Activated naive CD4-positive, alpha-beta T cell treated with anti-CD3 and anti-CD28 coated beads for 36 hours (primary cell): ENCODE data around the gene NBPF12. TPM values are rescaled to one million over a fixed set of nuclear protein-coding genes. Genes with fewer than 3 reads are reported as not detected.
"Not testable (repeated sequence)": the region's sequence is repeated elsewhere in the genome, so short reads cannot be mapped to it uniquely, and the experiment has no call there.

Experiments used
- CTCF ChIA-PET: fragments of 350-600 bp; sonication (Branson Sonifier 250); formaldehyde crosslinking; loops from one replicate; lab custom pipeline; 2021; ENCODE audit warnings: antibody characterized with exemption; lab: Charles Lee
- DNase-seq: peaks from one replicate; pipeline ENCODE4 v3.0.0-alpha.2; 2020
- H3K27ac Mint-ChIP-seq: one replicate; pipeline ENCODE4 v1.8.0; 2021; ENCODE audit warnings: mild to moderate bottlenecking, mixed read lengths
- H3K27me3 Mint-ChIP-seq: one replicate; pipeline ENCODE4 v1.8.0; 2021; ENCODE audit warnings: low read depth, mixed read lengths
- H3K36me3 Mint-ChIP-seq: one replicate; pipeline ENCODE4 v1.8.0; 2021; ENCODE audit warnings: low read depth, mixed read lengths
- H3K4me1 Mint-ChIP-seq: one replicate; pipeline ENCODE4 v1.8.0; 2021; ENCODE audit warnings: low read depth, mixed read lengths
- H3K4me3 Mint-ChIP-seq: one replicate; pipeline ENCODE4 v1.8.0; 2021; ENCODE audit warnings: mild to moderate bottlenecking, moderate library complexity, mixed read lengths
- H3K9me3 Mint-ChIP-seq: one replicate; pipeline ENCODE4 v1.8.0; 2021; ENCODE audit warnings: mixed read lengths
- intact Hi-C: fragments of 100-400 bp; cut with micrococcal nuclease; formaldehyde crosslinking; loops from one replicate; pipeline ENCODE4 v1.15.1; 2023
- total RNA-seq, 2 experiments: library from RNA; stranded (reverse); gene quantifications; one replicate each; pipeline ENCODE4 v1.2.3, GENCODE V29; 2021

NBPF12 gene
- 1 to 10 TPM; 6.1 to 6.2 TPM for total RNA-seq

- H3K9me3 Mint-ChIP-seq, CTCF ChIA-PET, H3K36me3 Mint-ChIP-seq, H3K27me3 Mint-ChIP-seq: not testable (repeated sequence)
- peak; percentile 93 for DNase-seq
- intact Hi-C loops: loop anchor here (10.0 kb wide), 1 partner anchor 146 kb away; no protein-coding TSS in a partner anchor
- H3K27ac Mint-ChIP-seq: peak within 1 kb of the TSS; percentile 86
- H3K4me3 Mint-ChIP-seq: peak within 1 kb of the TSS; percentile 88
- peaks cover 17% of the 10 kb centered on the region for H3K4me1 Mint-ChIP-seq
These were observed at the start of gene NBPF12 for GRCh38 chr1:146938242-146938902. TSS of gene NBPF12 (plus strand) at chr1:146938324. CDS start at chr1:146960144, 21,820 bp downstream.

- DNase-seq, H3K4me1 Mint-ChIP-seq, H3K27me3 Mint-ChIP-seq, H3K9me3 Mint-ChIP-seq, H3K4me3 Mint-ChIP-seq, CTCF ChIA-PET, H3K36me3 Mint-ChIP-seq, intact Hi-C loops, H3K27ac Mint-ChIP-seq: not testable (repeated sequence)
These were observed 46.8 kb upstream of the NBPF12 start for GRCh38 chr1:146891355-146891754.

- H3K4me3 Mint-ChIP-seq, intact Hi-C loops, H3K27me3 Mint-ChIP-seq, H3K4me1 Mint-ChIP-seq, H3K36me3 Mint-ChIP-seq, DNase-seq, CTCF ChIA-PET, H3K27ac Mint-ChIP-seq, H3K9me3 Mint-ChIP-seq: not testable (repeated sequence)
These were observed 45.8 kb upstream of the NBPF12 start for GRCh38 chr1:146892331-146892730.

- H3K36me3 Mint-ChIP-seq, H3K4me3 Mint-ChIP-seq, intact Hi-C loops, H3K27ac Mint-ChIP-seq, H3K4me1 Mint-ChIP-seq, H3K27me3 Mint-ChIP-seq, H3K9me3 Mint-ChIP-seq, CTCF ChIA-PET, DNase-seq: not testable (repeated sequence)
These were observed 30.4 kb upstream of the NBPF12 start for GRCh38 chr1:146907565-146908261.

GRCh38 chr1:146912975-146913374 lies 25.1 kb upstream of the NBPF12 start:
- peak; percentile 6 for DNase-seq
- H3K27ac Mint-ChIP-seq, H3K27me3 Mint-ChIP-seq, H3K4me3 Mint-ChIP-seq, H3K36me3 Mint-ChIP-seq, intact Hi-C loops, H3K4me1 Mint-ChIP-seq, H3K9me3 Mint-ChIP-seq, CTCF ChIA-PET: not testable (repeated sequence)

- DNase-seq, H3K9me3 Mint-ChIP-seq, H3K36me3 Mint-ChIP-seq, intact Hi-C loops, H3K27me3 Mint-ChIP-seq, CTCF ChIA-PET, H3K27ac Mint-ChIP-seq, H3K4me1 Mint-ChIP-seq, H3K4me3 Mint-ChIP-seq: not testable (repeated sequence)
These were observed 17.3 kb upstream of the NBPF12 start for GRCh38 chr1:146920811-146921210.

- H3K27ac Mint-ChIP-seq, H3K9me3 Mint-ChIP-seq, H3K4me3 Mint-ChIP-seq, CTCF ChIA-PET, H3K36me3 Mint-ChIP-seq, H3K27me3 Mint-ChIP-seq, intact Hi-C loops, DNase-seq, H3K4me1 Mint-ChIP-seq: not testable (repeated sequence)
These were observed 15.5 kb upstream of the NBPF12 start for GRCh38 chr1:146922614-146923013.

GRCh38 chr1:146924106-146924505 lies 14.0 kb upstream of the NBPF12 start:
- H3K9me3 Mint-ChIP-seq, DNase-seq, H3K4me1 Mint-ChIP-seq, CTCF ChIA-PET, H3K4me3 Mint-ChIP-seq, H3K27me3 Mint-ChIP-seq, H3K36me3 Mint-ChIP-seq, H3K27ac Mint-ChIP-seq, intact Hi-C loops: not testable (repeated sequence)

- H3K4me1 Mint-ChIP-seq, H3K27ac Mint-ChIP-seq, H3K4me3 Mint-ChIP-seq, CTCF ChIA-PET, DNase-seq, H3K9me3 Mint-ChIP-seq, intact Hi-C loops, H3K36me3 Mint-ChIP-seq, H3K27me3 Mint-ChIP-seq: not testable (repeated sequence)
These were observed 11.7 kb upstream of the NBPF12 start for GRCh38 chr1:146926413-146926812.

GRCh38 chr1:146930225-146930624 lies 7.9 kb upstream of the NBPF12 start:
- H3K4me3 Mint-ChIP-seq, H3K9me3 Mint-ChIP-seq, H3K4me1 Mint-ChIP-seq, H3K27me3 Mint-ChIP-seq, H3K36me3 Mint-ChIP-seq, DNase-seq, H3K27ac Mint-ChIP-seq, CTCF ChIA-PET: not testable (repeated sequence)
- intact Hi-C loops: loop anchor here (10.0 kb wide), 1 partner anchor 155 kb away; no protein-coding TSS in a partner anchor

GRCh38 chr1:146934390-146935223 lies 3.5 kb upstream of the NBPF12 start:
- CTCF ChIA-PET, H3K27ac Mint-ChIP-seq, H3K9me3 Mint-ChIP-seq, DNase-seq, H3K36me3 Mint-ChIP-seq, H3K27me3 Mint-ChIP-seq: not testable (repeated sequence)
- intact Hi-C loops: loop anchor here (10.0 kb wide), 1 partner anchor 150 kb away; no protein-coding TSS in a partner anchor
- H3K4me3 Mint-ChIP-seq: peak overlapping the region; percentile 52
- peaks cover 13% of the 10 kb centered on the region for H3K4me1 Mint-ChIP-seq

GRCh38 chr1:146937462-146937861 lies 662 bp upstream of the NBPF12 start:
- H3K27me3 Mint-ChIP-seq, CTCF ChIA-PET, H3K36me3 Mint-ChIP-seq, H3K9me3 Mint-ChIP-seq, DNase-seq, H3K27ac Mint-ChIP-seq: not testable (repeated sequence)
- Mint-ChIP-seq H3K4me3 (peak overlapping the region; percentile 41), H3K4me1 (peaks cover 17% of the 10 kb centered on the region)
- intact Hi-C loops: loop anchor here (10.0 kb wide), 1 partner anchor 147 kb away; no protein-coding TSS in a partner anchor
